C4-2B (cell line): Measurements from ENCODE around the gene PRPF38A.

Experiments
- CTCF ChIP-seq: fragments of 450-650 bp; conservative IDR thresholded peaks from 2 replicates; pipeline ENCODE4 v1.5.1; 2017; ENCODE audit warnings: mild to moderate bottlenecking
- ZFX ChIP-seq: fragments of 450-650 bp; IDR thresholded peaks from 2 replicates; pipeline ENCODE4 v1.6.1; 2017

- TF ChIP-seq ZFX (no peak), CTCF (peak; percentile 57)
Measured at GRCh38 chr1:52404975-52405338, 555 bp downstream of the PRPF38A start.
